Measurements from ENCODE around the gene CCR6. TPM values are rescaled to one million over a fixed set of nuclear protein-coding genes. Genes with fewer than 3 reads are reported as not detected.

The CCR6 gene
- total RNA-seq, 1 donor from 2014 or later: not detected

- no peak for DNase-seq (ENCODE audit: extremely low read depth, low read depth, low spot score)
These were observed 25.1 kb upstream of the CCR6 start for GRCh38 chr6:167097770-167098169.

GRCh38 chr6:167098825-167099225 lies 24.1 kb upstream of the CCR6 start:
- DNase-seq (ENCODE audit: extremely low read depth, low read depth, low spot score): no peak

GRCh38 chr6:167099707-167100106 lies 23.2 kb upstream of the CCR6 start:
- DNase-seq (ENCODE audit: extremely low read depth, low read depth, low spot score): no peak

GRCh38 chr6:167100241-167100674 lies 22.6 kb upstream of the CCR6 start:
- no peak for DNase-seq (ENCODE audit: extremely low read depth, low read depth, low spot score)

- DNase-seq (ENCODE audit: extremely low read depth, low read depth, low spot score): no peak
These were observed 20.6 kb upstream of the CCR6 start for GRCh38 chr6:167102318-167102717.

- no peak for DNase-seq (ENCODE audit: extremely low read depth, low read depth, low spot score)
These were observed 19.6 kb upstream of the CCR6 start for GRCh38 chr6:167103041-167103891.

GRCh38 chr6:167104388-167104787 lies 18.5 kb upstream of the CCR6 start:
- DNase-seq (ENCODE audit: extremely low read depth, low read depth, low spot score): no peak

- no peak for DNase-seq (ENCODE audit: extremely low read depth, low read depth, low spot score)
These were observed 17.8 kb upstream of the CCR6 start for GRCh38 chr6:167105060-167105459.

GRCh38 chr6:167106406-167106805 lies 16.5 kb upstream of the CCR6 start:
- DNase-seq (ENCODE audit: extremely low read depth, low read depth, low spot score): no peak

GRCh38 chr6:167107787-167108186 lies 15.1 kb upstream of the CCR6 start:
- no peak for DNase-seq (ENCODE audit: extremely low read depth, low read depth, low spot score)

- no peak for DNase-seq (ENCODE audit: extremely low read depth, low read depth, low spot score)
These were observed 14.6 kb upstream of the CCR6 start for GRCh38 chr6:167108278-167108677.

- DNase-seq (ENCODE audit: extremely low read depth, low read depth, low spot score): no peak
These were observed 13.2 kb upstream of the CCR6 start for GRCh38 chr6:167109651-167110050.

GRCh38 chr6:167111597-167111996 lies 11.3 kb upstream of the CCR6 start:
- no peak for DNase-seq (ENCODE audit: extremely low read depth, low read depth, low spot score)

GRCh38 chr6:167112421-167112820 lies 10.5 kb upstream of the CCR6 start:
- no peak for DNase-seq (ENCODE audit: extremely low read depth, low read depth, low spot score)

- no peak for DNase-seq (ENCODE audit: extremely low read depth, low read depth, low spot score)
These were observed 9.7 kb upstream of the CCR6 start for GRCh38 chr6:167113047-167113754.

- DNase-seq (ENCODE audit: extremely low read depth, low read depth, low spot score): no peak
These were observed 8.7 kb upstream of the CCR6 start for GRCh38 chr6:167113935-167114910.

GRCh38 chr6:167115054-167115453 lies 7.8 kb upstream of the CCR6 start:
- no peak for DNase-seq (ENCODE audit: extremely low read depth, low read depth, low spot score)

- DNase-seq (ENCODE audit: extremely low read depth, low read depth, low spot score): no peak
These were observed 6.6 kb upstream of the CCR6 start for GRCh38 chr6:167116109-167116837.

- DNase-seq (ENCODE audit: extremely low read depth, low read depth, low spot score): no peak
These were observed 6.1 kb upstream of the CCR6 start for GRCh38 chr6:167116838-167117228.

GRCh38 chr6:167118006-167118405 lies 4.9 kb upstream of the CCR6 start:
- DNase-seq (ENCODE audit: extremely low read depth, low read depth, low spot score): no peak

All from glomerular endothelial cell (primary cell).